ENCODE results near the gene LCN2. TPM values are rescaled to one million over a fixed set of nuclear protein-coding genes. Genes with fewer than 3 reads are reported as not detected.
A peak's percentile ranks its signal among the peaks of the same experiment; 100 is the strongest.
"Not testable (repeated sequence)": the region's sequence is repeated elsewhere in the genome, so short reads cannot be mapped to it uniquely, and the experiment has no call there.

The LCN2 gene
- total and polyA plus RNA-seq, 7 donors, result 0.08 to 2.1 (median 0.80) TPM; not detected in 1

DNA sequence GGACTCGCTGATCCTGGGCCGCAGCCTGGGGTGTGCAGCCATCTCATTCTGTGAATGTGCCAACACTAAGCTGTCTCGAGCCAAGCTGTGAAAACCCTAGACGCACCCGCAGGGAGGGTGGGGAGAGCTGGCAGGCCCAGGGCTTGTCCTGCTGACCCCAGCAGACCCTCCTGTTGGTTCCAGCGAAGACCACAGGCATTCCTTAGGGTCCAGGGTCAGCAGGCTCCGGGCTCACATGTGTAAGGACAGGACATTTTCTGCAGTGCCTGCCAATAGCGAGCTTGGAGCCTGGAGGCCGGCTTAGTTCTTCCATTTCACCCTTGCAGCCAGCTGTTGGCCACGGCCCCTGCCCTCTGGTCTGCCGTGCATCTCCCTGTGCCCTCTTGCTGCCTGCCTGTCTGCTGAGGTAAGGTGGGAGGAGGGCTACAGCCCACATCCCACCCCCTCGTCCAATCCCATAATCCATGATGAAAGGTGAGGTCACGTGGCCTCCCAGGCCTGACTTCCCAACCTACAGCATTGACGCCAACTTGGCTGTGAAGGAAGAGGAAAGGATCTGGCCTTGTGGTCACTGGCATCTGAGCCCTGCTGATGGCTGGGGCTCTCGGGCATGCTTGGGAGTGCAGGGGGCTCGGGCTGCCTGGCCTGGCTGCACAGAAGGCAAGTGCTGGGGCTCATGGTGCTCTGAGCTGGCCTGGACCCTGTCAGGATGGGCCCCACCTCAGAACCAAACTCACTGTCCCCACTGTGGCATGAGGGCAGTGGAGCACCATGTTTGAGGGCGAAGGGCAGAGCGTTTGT, 41.6 kb upstream of the LCN2 start:
- intact Hi-C loops (cut with DNase I), result no loop called here
- H3K36me3 ChIP-seq (ENCODE audit: insufficient read depth in 1 of 2, low read depth in 1 of 2), result peaks cover 2 to 60% of the 10 kb centered on the region in 2 donors
- H3K4me1 ChIP-seq, result peaks cover 86% of the 10 kb centered on the region
- H3K27me3 ChIP-seq (ENCODE audit: insufficient read depth in 3 of 3, low read length in 2 of 3), result no peaks in the 10 kb centered on the region
- ATAC-seq (peak; percentile 39 to 53 (median 40)), DNase-seq (peak; percentile 62 to 86)
- peak overlapping the region; percentile 6 for H3K4me3 ChIP-seq
- TF ChIP-seq, protein P1, sequence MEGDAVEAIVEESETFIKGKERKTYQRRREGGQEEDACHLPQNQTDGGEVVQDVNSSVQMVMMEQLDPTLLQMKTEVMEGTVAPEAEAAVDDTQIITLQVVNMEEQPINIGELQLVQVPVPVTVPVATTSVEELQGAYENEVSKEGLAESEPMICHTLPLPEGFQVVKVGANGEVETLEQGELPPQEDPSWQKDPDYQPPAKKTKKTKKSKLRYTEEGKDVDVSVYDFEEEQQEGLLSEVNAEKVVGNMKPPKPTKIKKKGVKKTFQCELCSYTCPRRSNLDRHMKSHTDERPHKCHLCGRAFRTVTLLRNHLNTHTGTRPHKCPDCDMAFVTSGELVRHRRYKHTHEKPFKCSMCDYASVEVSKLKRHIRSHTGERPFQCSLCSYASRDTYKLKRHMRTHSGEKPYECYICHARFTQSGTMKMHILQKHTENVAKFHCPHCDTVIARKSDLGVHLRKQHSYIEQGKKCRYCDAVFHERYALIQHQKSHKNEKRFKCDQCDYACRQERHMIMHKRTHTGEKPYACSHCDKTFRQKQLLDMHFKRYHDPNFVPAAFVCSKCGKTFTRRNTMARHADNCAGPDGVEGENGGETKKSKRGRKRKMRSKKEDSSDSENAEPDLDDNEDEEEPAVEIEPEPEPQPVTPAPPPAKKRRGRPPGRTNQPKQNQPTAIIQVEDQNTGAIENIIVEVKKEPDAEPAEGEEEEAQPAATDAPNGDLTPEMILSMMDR (IDR thresholded peaks at IDR 0.05), result no peak
- H3K9me3 ChIP-seq, result no peaks in the 10 kb centered on the region
- peak overlapping the region; percentile 97 for H3K27ac ChIP-seq
- 30 to 42% (median 33%) methylated on average over 18 of the region's 18 CpGs for WGBS, 3 donors

DNA sequence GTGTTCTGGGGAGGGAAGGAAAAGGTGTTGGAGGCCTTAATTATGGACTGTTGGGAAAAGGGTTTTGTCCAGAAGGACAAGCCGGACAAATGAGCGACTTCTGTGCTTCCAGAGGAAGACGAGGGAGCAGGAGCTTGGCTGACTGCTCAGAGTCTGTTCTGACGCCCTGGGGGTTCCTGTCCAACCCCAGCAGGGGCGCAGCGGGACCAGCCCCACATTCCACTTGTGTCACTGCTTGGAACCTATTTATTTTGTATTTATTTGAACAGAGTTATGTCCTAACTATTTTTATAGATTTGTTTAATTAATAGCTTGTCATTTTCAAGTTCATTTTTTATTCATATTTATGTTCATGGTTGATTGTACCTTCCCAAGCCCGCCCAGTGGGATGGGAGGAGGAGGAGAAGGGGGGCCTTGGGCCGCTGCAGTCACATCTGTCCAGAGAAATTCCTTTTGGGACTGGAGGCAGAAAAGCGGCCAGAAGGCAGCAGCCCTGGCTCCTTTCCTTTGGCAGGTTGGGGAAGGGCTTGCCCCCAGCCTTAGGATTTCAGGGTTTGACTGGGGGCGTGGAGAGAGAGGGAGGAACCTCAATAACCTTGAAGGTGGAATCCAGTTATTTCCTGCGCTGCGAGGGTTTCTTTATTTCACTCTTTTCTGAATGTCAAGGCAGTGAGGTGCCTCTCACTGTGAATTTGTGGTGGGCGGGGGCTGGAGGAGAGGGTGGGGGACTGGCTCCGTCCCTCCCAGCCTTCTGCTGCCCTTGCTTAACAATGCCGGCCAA, 40.8 kb upstream of the LCN2 start:
- Histone ChIP-seq H3K36me3 (ENCODE audit: insufficient read depth in 1 of 2, low read depth in 1 of 2) (peaks cover 2 to 56% of the 10 kb centered on the region in 2 donors), H3K4me3 (peak overlapping the region; percentile 22), H3K27ac (peak overlapping the region; percentile 97), H3K9me3 (no peaks in the 10 kb centered on the region), H3K27me3 (ENCODE audit: insufficient read depth in 3 of 3, low read length in 2 of 3) (no peaks in the 10 kb centered on the region), H3K4me1 (peaks cover 80% of the 10 kb centered on the region)
- DNase-seq (peak in 1 of 2 donors; percentile 42), ATAC-seq (no peak)
- WGBS, 3 donors, result 48 to 64% (median 57%) methylated on average over 15 of the region's 15 CpGs
- TF ChIP-seq, protein P1 (IDR thresholded peaks at IDR 0.05), result no peak
- intact Hi-C loops (cut with DNase I), result no loop called here

DNA sequence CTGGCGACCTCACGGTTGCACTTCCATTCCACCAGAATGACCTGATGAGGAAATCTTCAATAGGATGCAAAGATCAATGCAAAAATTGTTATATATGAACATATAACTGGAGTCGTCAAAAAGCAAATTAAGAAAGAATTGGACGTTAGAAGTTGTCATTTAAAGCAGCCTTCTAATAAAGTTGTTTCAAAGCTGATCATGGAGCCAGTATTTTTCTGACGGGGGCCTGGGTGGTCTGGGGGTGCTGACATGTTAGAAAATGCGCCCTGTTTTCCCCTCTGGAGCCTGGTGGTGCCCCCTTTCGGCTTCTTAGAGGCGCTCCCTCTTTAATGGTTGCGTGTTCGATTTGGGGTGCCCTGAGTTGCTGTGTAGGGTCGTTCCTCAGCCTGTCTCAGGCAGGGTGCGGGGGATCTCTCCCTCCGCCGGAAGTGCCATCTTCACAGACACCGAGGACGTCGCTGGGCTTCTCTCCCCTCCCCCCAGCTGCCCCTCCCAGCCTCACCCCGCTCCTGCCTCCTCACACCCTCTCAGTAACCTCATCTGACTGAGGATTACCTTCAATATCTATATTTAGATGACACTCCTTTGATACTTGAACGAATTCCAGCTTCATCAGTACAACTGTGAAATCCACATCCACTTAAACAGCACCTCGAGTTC, 40.1 kb upstream of the LCN2 start:
- 36 to 50% (median 39%) methylated on average over 20 of the region's 20 CpGs for WGBS, 3 donors
- peak overlapping the region; percentile 22 for H3K4me3 ChIP-seq
- DNase-seq, result peak in 1 of 2 donors; percentile 85
- H3K27me3 ChIP-seq (ENCODE audit: insufficient read depth in 3 of 3, low read length in 2 of 3), result no peaks in the 10 kb centered on the region
- TF ChIP-seq, protein P1 (IDR thresholded peaks at IDR 0.05), result no peak
- no peaks in the 10 kb centered on the region for H3K9me3 ChIP-seq
- peaks cover 73% of the 10 kb centered on the region for H3K4me1 ChIP-seq
- peak; percentile 45 to 70 (median 64) for ATAC-seq
- peak overlapping the region; percentile 97 for H3K27ac ChIP-seq
- H3K36me3 ChIP-seq (ENCODE audit: insufficient read depth in 1 of 2, low read depth in 1 of 2), result peaks cover 2 to 50% of the 10 kb centered on the region in 2 donors
- intact Hi-C loops (cut with DNase I), result no loop called here

DNA sequence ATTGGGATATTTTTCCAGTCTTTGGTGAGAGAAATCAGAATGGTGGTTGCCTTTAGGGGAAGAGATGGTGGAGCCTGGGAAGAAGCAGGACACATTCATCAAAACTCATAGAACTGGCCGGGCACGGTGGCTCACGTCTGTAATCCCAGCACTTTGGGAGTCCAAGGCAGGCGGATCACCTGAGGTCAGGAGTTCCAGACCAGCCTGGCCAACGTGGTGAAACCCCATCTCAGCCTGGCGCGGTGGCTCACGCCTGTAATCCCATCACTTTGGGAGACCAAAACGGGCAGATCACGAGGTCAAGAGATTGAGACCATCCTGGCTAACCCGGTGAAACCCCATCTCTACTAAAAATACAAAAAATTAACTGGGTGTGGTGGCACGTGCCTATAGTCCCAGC, 37.5 kb upstream of the LCN2 start:
- peak in 1 of 2 donors; percentile 53 for DNase-seq
- H3K27ac ChIP-seq, result peak overlapping the region; percentile 97
- H3K36me3 ChIP-seq (ENCODE audit: insufficient read depth in 1 of 2, low read depth in 1 of 2), result peaks cover 0 to 24% of the 10 kb centered on the region in 2 donors
- intact Hi-C loops (cut with DNase I), result loop anchor here in 1 of 2 donors (10.0 kb wide), 1 partner anchor 167 kb away; no protein-coding TSS in a partner anchor
- not testable (repeated sequence) for H3K4me3 ChIP-seq; ATAC-seq; H3K27me3 ChIP-seq (ENCODE audit: insufficient read depth in 3 of 3, low read length in 2 of 3); H3K9me3 ChIP-seq
- WGBS, 3 donors, result 31 to 54% (median 35%) methylated on average over 12 of the region's 12 CpGs
- peaks cover 48% of the 10 kb centered on the region for H3K4me1 ChIP-seq
